Measurements from ENCODE around the gene HOOK1. TPM values are rescaled to one million over a fixed set of nuclear protein-coding genes. Genes with fewer than 3 reads are reported as not detected.

HOOK1 gene
- total RNA-seq = 1.3 TPM

GRCh38 chr1:59814901-59815825 lies at the start of gene HOOK1:
HOOK1 (plus strand) TSS chr1:59814949; CDS start chr1:59815118, 169 bp downstream.
- no peak for DNase-seq (ENCODE audit: low read depth in 2 of 3, low spot score in 2 of 3)

GRCh38 chr1:59765011-59765730 lies 49.6 kb upstream of the HOOK1 start:
- no peak for DNase-seq (ENCODE audit: low read depth in 2 of 3, low spot score in 2 of 3)

- DNase-seq (ENCODE audit: low read depth in 2 of 3, low spot score in 2 of 3) = no peak
These were observed 48.4 kb upstream of the HOOK1 start for GRCh38 chr1:59766227-59766855.

GRCh38 chr1:59767119-59767518 lies 47.6 kb upstream of the HOOK1 start:
- DNase-seq (ENCODE audit: low read depth in 2 of 3, low spot score in 2 of 3) = no peak

- no peak for DNase-seq (ENCODE audit: low read depth in 2 of 3, low spot score in 2 of 3)
These were observed 45.7 kb upstream of the HOOK1 start for GRCh38 chr1:59768792-59769735.

GRCh38 chr1:59769736-59770095 lies 45.0 kb upstream of the HOOK1 start:
- DNase-seq (ENCODE audit: low read depth in 2 of 3, low spot score in 2 of 3) = no peak

GRCh38 chr1:59771361-59771760 lies 43.4 kb upstream of the HOOK1 start:
- no peak for DNase-seq (ENCODE audit: low read depth in 2 of 3, low spot score in 2 of 3)

- no peak for DNase-seq (ENCODE audit: low read depth in 2 of 3, low spot score in 2 of 3)
These were observed 39.3 kb upstream of the HOOK1 start for GRCh38 chr1:59775480-59775879.

- no peak for DNase-seq (ENCODE audit: low read depth in 2 of 3, low spot score in 2 of 3)
These were observed 37.5 kb upstream of the HOOK1 start for GRCh38 chr1:59776960-59777852.

- no peak for DNase-seq (ENCODE audit: low read depth in 2 of 3, low spot score in 2 of 3)
These were observed 34.8 kb upstream of the HOOK1 start for GRCh38 chr1:59779949-59780348.

- no peak for DNase-seq (ENCODE audit: low read depth in 2 of 3, low spot score in 2 of 3)
These were observed 25.9 kb upstream of the HOOK1 start for GRCh38 chr1:59788825-59789224.

GRCh38 chr1:59798600-59798999 lies 16.1 kb upstream of the HOOK1 start:
- no peak for DNase-seq (ENCODE audit: low read depth in 2 of 3, low spot score in 2 of 3)

GRCh38 chr1:59803458-59804038 lies 11.2 kb upstream of the HOOK1 start:
- DNase-seq (ENCODE audit: low read depth in 2 of 3, low spot score in 2 of 3) = no peak

GRCh38 chr1:59804301-59804700 lies 10.4 kb upstream of the HOOK1 start:
- no peak for DNase-seq (ENCODE audit: low read depth in 2 of 3, low spot score in 2 of 3)

GRCh38 chr1:59805554-59805953 lies 9.2 kb upstream of the HOOK1 start:
- DNase-seq (ENCODE audit: low read depth in 2 of 3, low spot score in 2 of 3) = no peak

GRCh38 chr1:59814180-59814900 lies 409 bp upstream of the HOOK1 start:
- DNase-seq (ENCODE audit: low read depth in 2 of 3, low spot score in 2 of 3) = peak; percentile 82 to 97 (median 94)

GRCh38 chr1:59815892-59816291 lies 1.1 kb downstream of the HOOK1 start:
- DNase-seq (ENCODE audit: low read depth in 2 of 3, low spot score in 2 of 3) = no peak

GRCh38 chr1:59816318-59816878 lies 1.6 kb downstream of the HOOK1 start:
- DNase-seq (ENCODE audit: low read depth in 2 of 3, low spot score in 2 of 3) = no peak
